RWPE1 (cell line): ENCODE data around the gene ULBP1.
"Not testable (repeated sequence)": the region's sequence is repeated elsewhere in the genome, so short reads cannot be mapped to it uniquely, and the experiment has no call there.

Source experiments
- CTCF ChIA-PET: fragments of 350-600 bp; sonication (Branson Sonifier 250); formaldehyde crosslinking; extraction: SDS; loops from one replicate; lab custom pipeline; 2021; lab: Yijun Ruan, JAX
- POLR2A ChIA-PET: fragments of 400-600 bp; formaldehyde crosslinking; extraction: SDS; loops from one replicate; lab custom pipeline; 2020; ENCODE audit warnings: antibody characterized with exemption; ENCODE audit not compliant: low non-redundant PET; lab: Yijun Ruan, JAX
- DNase-seq: peaks from one replicate; pipeline ENCODE4 v3.0.0; 2012; ENCODE audit warnings: low spot score
- H3K27ac ChIP-seq: fragments of 450-650 bp; 2 replicates; pipeline ENCODE4 v1.5.1; 2017
- TF ChIP-seq, protein P1 (sequence below): fragments of 450-650 bp; conservative IDR thresholded peaks from 2 replicates; pipeline ENCODE4 v1.5.1; 2017; ENCODE audit warnings: low read depth, mild to moderate bottlenecking

Gene ULBP1

GRCh38 chr6:150004783-150005717, 41.3 kb downstream of the ULBP1 start:
- peak; percentile 99 for DNase-seq
- peak overlapping the region; percentile 57 for H3K27ac ChIP-seq
- TF ChIP-seq, protein P1, sequence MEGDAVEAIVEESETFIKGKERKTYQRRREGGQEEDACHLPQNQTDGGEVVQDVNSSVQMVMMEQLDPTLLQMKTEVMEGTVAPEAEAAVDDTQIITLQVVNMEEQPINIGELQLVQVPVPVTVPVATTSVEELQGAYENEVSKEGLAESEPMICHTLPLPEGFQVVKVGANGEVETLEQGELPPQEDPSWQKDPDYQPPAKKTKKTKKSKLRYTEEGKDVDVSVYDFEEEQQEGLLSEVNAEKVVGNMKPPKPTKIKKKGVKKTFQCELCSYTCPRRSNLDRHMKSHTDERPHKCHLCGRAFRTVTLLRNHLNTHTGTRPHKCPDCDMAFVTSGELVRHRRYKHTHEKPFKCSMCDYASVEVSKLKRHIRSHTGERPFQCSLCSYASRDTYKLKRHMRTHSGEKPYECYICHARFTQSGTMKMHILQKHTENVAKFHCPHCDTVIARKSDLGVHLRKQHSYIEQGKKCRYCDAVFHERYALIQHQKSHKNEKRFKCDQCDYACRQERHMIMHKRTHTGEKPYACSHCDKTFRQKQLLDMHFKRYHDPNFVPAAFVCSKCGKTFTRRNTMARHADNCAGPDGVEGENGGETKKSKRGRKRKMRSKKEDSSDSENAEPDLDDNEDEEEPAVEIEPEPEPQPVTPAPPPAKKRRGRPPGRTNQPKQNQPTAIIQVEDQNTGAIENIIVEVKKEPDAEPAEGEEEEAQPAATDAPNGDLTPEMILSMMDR: no peak
- CTCF ChIA-PET: no interaction called here
- POLR2A ChIA-PET: interaction anchor here (0.6 kb wide), 1 partner anchor 13 kb away, joined by 3 read pairs; no protein-coding TSS in a partner anchor

GRCh38 chr6:150005761-150006651, 42.3 kb downstream of the ULBP1 start:
- ChIA-PET POLR2A (no interaction called here), CTCF (no interaction called here)
- TF ChIP-seq, protein P1: no peak
- no peak overlapping the region for H3K27ac ChIP-seq
- no peak for DNase-seq

DNA sequence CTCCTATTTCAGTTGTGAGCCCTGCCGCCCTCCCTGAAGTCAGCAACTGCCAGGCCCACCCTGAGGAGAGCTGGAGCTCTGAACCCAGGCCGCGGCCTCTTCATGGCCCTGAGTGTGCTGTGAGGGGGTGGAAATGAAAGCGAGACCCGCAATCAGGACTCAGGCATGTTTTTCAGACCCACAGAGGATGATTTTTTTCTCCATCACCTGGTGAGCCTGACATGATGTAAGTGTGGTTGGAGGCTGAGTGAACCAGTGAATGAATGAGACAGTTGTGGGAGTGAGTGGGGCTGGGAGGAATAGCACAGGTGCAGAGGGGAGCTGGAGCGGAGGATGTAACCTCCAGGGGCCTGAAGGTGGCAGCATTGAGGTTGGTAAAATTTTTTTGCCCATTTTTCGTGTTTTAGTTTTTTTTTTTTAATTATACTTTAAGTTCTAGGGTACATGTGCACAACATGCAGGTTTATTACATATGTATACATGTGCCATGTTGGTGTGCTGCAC, 43.3 kb downstream of the ULBP1 start:
- TF ChIP-seq, protein P1: peak; percentile 62
- CTCF ChIA-PET: interaction anchor here (0.5 to 1.2 kb wide), 6 partner anchors 178 to 786 kb away, joined by 3 to 5 read pairs (median 4); no protein-coding TSS in a partner anchor
- POLR2A ChIA-PET: no interaction called here
- no peak overlapping the region for H3K27ac ChIP-seq
- DNase-seq: no peak

DNA sequence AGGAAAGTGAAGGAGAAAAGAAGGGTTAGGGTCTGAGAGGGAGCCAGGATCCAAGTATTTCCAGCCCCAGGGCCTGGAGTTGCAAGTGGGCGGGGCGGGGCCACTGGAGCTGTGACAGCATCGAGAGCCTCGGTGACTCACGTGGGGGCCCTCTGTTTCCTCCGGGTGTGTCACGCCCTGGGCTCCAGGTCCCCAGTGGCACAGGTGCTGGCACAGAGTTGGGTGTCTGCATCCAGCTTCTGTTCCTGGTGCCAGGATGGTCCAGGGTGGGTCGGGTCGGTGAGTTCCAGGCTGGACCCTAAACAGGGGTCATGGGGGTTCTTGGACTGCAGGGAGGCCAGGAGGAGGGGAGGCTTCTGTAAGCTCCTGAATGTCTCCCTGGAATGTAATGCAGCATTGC, 44.8 kb downstream of the ULBP1 start:
- peak; percentile 62 for DNase-seq
- POLR2A ChIA-PET: no interaction called here
- H3K27ac ChIP-seq: no peak overlapping the region
- TF ChIP-seq, protein P1: no peak
- CTCF ChIA-PET: interaction anchor here (0.7 kb wide), 5 partner anchors 45 to 806 kb away, joined by 3 to 6 read pairs (median 3); partner anchors contain the start of genes ULBP1 and ULBP3

DNA sequence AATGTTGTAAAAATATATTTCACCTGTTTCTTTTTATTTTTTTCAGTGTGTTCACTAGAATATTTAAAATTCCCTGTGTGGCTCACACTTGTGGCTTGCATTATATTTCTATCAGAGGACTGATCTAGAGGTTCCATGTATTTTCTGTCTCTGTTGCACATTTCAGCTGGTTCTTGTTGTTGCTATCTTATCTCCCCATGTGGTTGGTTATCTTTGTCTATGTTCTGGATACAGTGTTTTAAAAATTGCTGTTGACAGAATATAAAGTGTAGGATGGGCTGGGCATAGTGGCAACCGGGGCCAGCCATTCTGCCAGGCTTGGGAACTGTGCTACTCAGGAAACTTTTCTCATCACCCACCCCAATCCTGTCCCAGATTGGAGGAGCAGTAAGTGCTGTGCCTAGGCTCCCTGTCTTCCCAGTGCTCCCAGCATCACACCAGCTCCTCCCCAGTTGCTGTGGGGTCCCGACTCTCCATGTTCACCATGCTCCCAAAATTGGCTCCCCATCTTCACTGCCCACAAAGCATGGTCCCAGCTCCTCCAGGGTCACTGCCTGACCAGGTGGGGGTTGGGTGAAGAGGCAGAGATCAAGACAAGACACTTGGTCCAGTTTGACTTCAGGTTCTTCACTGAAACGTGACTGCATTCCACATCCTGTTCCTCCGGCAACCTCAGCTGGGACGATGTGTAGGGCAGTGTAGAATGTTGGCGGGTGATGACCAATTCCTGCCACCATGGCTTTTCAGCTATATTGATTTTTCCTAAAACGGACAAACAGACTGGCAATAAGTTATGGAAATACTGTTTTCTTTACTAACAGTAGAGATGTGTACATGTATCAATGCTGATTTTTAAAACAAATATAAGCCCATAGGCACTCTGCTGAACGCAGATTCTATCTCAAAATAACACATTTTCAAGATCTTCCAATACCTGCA, 49.4 kb downstream of the ULBP1 start:
- POLR2A ChIA-PET, H3K27ac ChIP-seq, DNase-seq: not testable (repeated sequence)
- CTCF ChIA-PET: interaction anchor here (0.6 kb wide), 1 partner anchor 805 kb away, joined by 3 read pairs; no protein-coding TSS in a partner anchor

- DNase-seq, H3K27ac ChIP-seq, POLR2A ChIA-PET: not testable (repeated sequence)
- CTCF ChIA-PET: interaction anchor here (0.6 kb wide), 1 partner anchor 804 kb away, joined by 3 read pairs; no protein-coding TSS in a partner anchor
These were observed 50.3 kb downstream of the ULBP1 start for GRCh38 chr6:150013785-150014622.

GRCh38 chr6:150014623-150015280, 51.0 kb downstream of the ULBP1 start:
- DNase-seq, H3K27ac ChIP-seq, CTCF ChIA-PET, POLR2A ChIA-PET: not testable (repeated sequence)

GRCh38 chr6:150015281-150016001, 51.7 kb downstream of the ULBP1 start:
- CTCF ChIA-PET, DNase-seq, POLR2A ChIA-PET, H3K27ac ChIP-seq: not testable (repeated sequence)
